Heart left ventricle (tissue), 13 donors: ENCODE data around the gene PRADC1.

Experiments used
- CTCF ChIP-seq, 12 donors: fragments of 200-600 bp; sonication (generic) in 4 of 12; IDR thresholded peaks; one replicate each; pipeline versions ENCODE4 v1.5.0 to v1.8.0; 2018 to 2022; ENCODE audit warnings: antibody characterized with exemption in 12 of 12, mild to moderate bottlenecking in 5 of 12
- POLR2A ChIP-seq, 2 donors: fragments of 450-650 bp; IDR thresholded peaks; one replicate each; pipeline ENCODE4 v1.6.1; 2017; ENCODE audit warnings: antibody characterized with exemption in 2 of 2, mild to moderate bottlenecking in 2 of 2, moderate library complexity in 2 of 2
- donor health status: ischemic (EF 13 %, LVEDD 7.1; RV severe dilation, severe dysfunction).
- donor health status: DM: no; HTN: yes; CAD: no.
- donor health status: DM: no; HTN: no; CAD: no.
- donor health status: ischemic (EF 25% LVEDD 6.9; RV normal size, moderate dysfunction).
- donor health status: ischemic (EF 25% LVEDD 5.7; RV mildly dilated, moderate dysfunction).
- donor health status: ischemic (EF 35%, LVEDD 5.7; RV mildly dilated, moderate dysfunction).
- donor health status: nonischemic (EF 11% LVEDD 7.7; RV severe dilation, severe dysfunction).
- donor health status: DM: yes; HTN: yes; CAD: no.
- donor health status: PGD.
- donor health status: ischemic (EF 29% LVEDD 5.4; RV normal size, mild dysfunction).
- donor health status: nonischemic (EF 23%, LVEDD 6.1; RV moderate dilation, normal function).

GRCh38 chr2:73266061-73266901, 33.2 kb upstream of the PRADC1 start:
- TF ChIP-seq CTCF (IDR thresholded peaks at IDR 0.05) (no peak), POLR2A (IDR thresholded peaks at IDR 0.05) (no peak)
